AML-193 (cell line): ENCODE results near the gene CATSPERE.

ENCODE experiments used
- DNase-seq, 2 experiments: peaks; one replicate each; lab custom pipeline; 2025; lab: John Stamatoyannopoulos, UW

CATSPERE gene

DNA sequence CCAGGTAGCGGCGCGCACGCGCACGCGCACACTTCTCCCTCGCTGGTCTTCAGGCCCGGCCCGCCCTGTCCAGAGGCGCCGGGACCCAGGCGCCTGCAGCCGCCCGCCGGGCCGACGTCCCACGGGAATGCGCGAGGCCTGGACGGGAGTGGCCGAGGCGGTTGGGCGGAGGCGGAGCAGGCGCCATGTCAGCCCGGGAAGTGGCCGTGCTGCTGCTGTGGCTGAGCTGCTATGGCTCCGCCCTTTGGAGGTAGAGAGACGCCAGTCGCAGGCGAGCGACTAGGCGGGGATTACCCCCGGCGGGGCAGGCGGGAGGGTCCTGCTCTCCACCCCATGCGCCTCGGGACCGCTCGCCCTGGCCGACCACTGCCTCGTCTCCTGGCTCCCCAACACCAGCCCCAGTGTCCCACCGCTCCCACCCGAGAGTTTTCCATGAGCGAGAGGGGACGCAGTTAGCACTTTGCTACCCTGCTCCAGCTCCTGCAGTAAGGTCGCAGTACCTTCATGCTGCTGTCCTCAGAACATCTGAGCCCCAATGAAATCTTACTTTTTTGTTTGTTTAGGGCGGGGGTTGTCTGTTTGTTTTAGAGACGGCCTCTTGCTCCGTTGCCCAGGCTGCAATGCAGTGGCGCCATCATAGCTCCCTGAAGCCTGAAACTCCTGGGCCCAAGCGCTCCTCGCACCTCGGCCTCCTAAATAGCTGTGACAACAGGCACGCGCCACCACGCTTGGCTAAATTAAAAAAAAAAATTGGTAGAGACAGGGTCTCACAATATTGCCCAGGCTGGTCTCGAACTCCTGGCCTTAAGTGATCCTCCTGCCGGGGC lies at the start of gene CATSPERE:
TSS of gene CATSPERE (plus strand) at position 29 of the 827 bp plus-strand sequence. CDS start at position 186, 157 bp downstream.
- peak; percentile 48 to 54 for DNase-seq

GRCh38 chr1:244412176-244412575 lies 48.9 kb upstream of the CATSPERE start:
- no peak for DNase-seq

DNA sequence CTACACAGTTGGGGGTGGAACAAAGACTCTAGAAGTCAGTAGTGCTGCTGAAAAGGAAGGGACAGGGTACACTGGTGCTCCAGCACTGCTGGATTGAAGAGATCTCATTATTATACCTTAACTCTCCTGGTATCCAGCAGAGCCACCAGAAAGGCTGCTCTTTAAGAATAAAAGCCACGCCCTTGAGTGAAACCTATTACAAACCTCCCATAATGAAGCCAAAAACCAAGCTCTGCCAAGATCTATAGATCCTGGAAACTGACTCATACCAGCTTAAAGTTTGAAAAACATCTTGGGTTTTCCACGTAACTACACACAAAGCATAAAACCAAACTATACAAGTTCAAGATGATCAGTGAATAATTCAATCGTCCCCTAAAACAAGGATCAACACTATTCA lies 47.3 kb upstream of the CATSPERE start:
- no peak for DNase-seq

- no peak for DNase-seq
These were observed 46.5 kb upstream of the CATSPERE start for GRCh38 chr1:244414543-244414942.

- no peak for DNase-seq
These were observed 42.0 kb upstream of the CATSPERE start for GRCh38 chr1:244419024-244419423.

DNA sequence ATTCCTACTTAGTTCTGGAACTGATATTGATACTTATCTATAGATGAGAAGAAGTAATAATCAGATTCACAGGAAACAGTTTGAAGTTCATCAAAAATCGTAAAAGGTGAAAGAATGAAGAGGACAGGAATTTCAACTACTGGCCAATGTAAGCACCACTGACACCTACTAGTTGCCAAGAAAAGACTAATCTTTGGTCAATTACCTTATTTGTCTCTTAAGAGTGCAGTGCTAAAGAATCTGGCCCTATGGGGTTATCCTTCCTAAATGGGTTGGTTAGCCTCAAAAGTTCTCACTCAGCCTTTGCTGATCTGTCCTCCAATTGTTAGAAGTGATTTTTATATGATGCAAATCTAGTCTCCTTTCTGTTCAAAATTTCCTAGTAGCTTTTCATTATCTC lies 38.9 kb upstream of the CATSPERE start:
- no peak for DNase-seq

DNA sequence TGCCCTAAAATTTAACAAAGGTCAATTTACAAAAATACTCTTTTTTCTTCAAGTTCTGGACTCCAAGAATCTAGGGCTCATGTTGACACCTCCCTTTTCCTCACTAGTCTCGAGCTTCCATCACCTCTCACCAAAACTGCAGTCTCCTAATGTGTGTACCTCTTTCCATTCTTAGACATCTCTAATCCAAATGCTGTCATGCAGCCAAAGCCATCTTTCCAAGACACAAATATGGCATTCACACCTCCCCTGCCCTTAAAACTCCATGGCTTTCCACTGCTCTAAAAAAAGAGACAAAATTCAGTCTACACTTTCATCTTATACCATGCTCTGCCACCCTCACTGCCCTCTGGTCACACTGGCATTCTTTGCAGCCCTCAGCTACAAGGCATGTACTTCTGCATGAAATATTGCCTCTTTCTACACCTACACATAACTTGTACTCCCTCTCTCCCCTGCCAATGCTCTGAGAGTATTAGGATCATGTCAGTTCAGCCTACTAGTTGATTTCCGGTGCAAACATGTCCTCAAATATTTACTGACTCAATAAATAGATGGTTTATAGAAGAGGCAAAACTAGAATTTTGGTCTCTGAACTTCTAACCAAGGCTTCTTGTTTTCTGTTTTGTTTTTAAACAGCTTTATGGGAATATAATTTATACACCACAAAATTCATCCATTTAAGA lies 36.3 kb upstream of the CATSPERE start:
- no peak for DNase-seq

DNA sequence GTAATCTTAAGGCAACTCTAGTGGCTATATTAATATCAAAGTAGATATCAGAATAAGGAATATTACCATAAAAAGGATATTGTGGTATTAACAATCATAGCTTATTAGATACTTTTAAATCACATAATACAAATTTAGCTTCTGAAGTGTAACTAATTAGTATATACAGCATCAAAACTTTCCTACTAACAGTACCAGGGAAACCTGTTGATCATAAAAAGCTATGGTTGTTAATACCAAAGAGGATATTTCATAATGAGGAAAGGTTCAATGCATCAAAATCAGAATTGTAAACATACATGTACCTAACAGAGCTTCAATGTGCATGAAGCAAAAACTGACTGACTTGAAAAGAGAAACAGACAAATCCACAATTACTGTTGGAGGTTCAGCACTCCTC lies 33.4 kb upstream of the CATSPERE start:
- DNase-seq, result no peak

- no peak for DNase-seq
These were observed 31.3 kb upstream of the CATSPERE start for GRCh38 chr1:244429818-244430217.

DNA sequence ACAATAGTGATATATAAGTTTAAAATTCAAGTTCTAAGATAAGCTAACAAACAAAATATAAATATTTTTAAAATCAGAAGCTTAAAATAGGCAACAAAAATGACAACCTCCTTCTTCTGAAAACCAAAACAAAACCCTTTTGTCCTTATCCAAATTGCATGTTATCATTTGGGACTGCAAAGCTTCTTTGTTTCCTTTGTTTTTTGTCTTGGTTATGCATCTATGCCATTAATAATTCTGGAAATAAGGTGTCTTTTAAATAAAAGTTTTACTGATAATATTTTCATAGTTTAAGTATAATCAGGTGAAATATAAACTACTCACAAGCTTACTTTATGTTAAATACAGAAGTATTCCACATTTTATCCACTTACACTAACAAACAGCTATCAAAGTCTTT lies 29.9 kb upstream of the CATSPERE start:
- no peak for DNase-seq

DNA sequence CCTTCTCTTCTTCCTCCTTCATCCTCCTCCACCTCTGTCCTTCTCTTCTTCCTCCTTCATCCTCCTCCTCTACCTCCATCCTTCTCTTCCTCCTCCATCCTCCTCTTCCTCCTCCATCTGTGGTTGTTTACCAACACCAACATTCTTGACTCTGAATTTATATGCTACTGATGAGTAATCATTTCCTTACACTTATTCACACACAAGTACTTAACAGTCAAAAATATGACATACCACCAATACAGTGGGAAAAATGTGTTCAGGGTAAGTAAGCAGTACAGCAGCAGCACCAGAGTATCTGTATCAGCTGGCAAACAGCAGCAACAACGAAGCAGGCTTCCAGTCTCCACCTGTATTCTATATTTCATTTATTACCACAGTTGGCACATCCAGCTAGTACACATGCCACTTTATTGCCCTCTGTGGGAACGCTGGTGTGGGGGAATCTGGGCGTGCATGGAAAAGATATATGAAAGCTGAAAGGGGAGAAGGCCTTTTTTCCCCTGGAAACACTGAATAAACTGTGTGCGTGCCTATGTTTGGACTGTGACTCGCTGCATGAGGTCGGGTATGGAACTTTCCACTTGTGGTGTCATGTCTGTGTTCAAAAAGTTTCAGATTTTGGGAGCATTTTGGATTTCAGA lies 25.4 kb upstream of the CATSPERE start:
- no peak for DNase-seq

GRCh38 chr1:244436336-244437085 lies 24.6 kb upstream of the CATSPERE start:
- DNase-seq, result no peak

DNA sequence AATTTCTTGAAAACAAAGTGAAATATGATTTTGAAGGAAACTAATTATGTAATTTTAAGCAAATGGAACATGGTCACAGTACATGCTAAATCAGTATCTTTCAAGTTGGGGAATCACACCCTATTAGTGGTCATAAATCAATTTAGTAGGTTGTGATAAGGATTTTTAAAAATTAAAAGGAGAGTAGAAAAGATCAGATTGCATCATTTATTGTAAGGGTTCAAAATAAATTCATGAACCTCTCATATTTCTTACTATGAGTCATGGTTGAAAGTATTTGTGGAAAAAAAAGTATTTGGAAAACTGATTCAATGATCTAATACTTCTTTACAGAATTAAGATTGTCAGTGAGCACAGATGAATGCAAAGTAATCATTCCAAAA lies 24.0 kb upstream of the CATSPERE start:
- no peak for DNase-seq

GRCh38 chr1:244439391-244440032 lies 21.6 kb upstream of the CATSPERE start:
- no peak for DNase-seq

DNA sequence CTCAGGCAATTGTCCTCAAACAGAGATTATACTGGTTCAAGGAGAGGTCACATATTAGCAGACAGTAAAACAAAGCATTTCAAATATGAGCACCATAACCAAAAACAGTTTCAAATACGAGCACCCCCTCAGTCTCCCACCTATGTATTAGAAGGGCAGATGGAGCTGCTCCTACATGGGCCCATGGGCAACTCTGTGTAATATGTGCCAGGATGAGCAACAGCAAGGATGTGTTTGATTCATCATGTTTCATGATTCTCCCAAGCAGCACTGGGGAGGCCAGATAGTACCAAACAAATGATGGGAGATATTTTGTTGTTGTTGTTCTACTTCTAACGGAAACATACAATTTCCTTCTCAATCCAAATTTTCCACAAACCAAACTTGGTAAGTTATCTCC lies 18.2 kb upstream of the CATSPERE start:
- no peak for DNase-seq

DNA sequence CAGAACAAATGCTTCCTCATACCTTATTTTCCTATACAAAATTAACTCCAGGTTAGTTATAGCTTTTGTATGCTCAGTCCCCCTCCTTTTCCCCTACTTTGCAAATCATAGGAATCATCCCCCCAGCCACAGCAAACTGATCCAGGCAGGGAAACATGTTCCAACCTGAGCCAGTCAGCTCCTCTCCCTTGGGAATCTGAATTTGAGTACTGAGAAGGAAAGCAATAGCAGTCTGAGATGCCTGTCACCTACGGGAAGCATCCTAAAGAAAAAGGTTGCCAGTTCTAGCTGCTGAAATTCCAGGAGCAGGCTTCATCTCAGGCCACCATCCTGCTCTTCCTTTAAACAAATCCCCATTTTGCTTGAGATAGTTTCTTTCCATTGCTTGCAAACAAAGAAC lies 16.2 kb upstream of the CATSPERE start:
- no peak for DNase-seq

DNA sequence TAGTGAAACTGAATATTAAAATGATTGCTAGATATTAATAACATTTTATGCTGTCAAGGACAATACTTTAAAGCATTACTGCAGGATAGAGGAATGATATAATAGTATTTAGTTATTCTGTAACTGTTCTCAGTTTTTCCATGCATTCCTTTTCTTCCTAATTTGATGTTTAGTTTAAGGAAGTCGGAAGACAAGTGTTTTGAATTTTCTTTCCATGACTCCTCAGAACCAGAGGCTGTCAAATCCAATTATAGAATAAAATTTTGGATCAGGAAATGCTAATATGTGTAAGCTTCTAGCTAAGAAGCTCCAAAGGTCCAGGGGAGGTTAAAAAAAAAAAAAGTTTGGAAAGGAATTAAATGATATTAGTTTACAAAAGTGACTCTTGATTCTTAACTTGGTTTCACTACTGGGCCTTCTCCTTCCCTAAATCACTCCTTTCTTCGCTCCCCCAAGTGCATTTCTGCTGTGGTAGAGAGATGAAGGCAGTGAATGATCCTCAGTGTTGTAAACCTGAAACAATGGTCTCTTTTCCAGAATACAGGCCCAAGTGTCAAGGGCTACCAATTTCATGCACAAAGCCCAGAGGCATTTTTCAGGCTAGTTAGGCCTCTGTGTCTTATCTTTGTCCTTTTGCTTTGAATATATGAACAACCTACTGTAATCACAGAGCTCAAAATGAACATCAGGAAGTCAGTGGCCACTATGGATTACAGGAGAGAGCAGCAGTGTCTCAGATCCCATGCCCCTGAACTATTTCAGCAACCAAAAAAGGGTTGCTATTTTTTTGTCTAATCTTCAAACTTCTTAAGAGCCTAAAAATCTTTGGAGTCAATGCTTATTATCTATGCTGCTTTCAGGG lies 15.5 kb upstream of the CATSPERE start:
- DNase-seq, result no peak

GRCh38 chr1:244447024-244447423 lies 14.0 kb upstream of the CATSPERE start:
- no peak for DNase-seq

DNA sequence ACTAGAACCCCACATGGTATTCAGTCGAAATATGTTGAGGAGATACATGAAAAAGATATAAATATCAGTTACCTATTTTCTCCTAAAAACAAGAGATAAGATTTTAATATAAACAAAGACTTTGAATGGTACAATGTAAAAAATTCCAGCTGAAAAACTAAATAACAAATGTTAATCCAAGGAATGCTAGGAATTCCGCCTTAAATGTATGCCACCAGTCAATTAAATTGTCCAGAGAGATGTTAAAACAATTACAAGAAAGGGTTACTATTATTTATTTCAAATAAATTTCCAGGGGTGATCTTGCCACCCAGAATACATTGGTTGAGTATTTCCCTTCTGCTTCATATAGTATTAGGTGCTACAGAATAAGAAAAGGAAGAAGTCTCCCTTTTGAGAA lies 13.5 kb upstream of the CATSPERE start:
- DNase-seq, result no peak

DNA sequence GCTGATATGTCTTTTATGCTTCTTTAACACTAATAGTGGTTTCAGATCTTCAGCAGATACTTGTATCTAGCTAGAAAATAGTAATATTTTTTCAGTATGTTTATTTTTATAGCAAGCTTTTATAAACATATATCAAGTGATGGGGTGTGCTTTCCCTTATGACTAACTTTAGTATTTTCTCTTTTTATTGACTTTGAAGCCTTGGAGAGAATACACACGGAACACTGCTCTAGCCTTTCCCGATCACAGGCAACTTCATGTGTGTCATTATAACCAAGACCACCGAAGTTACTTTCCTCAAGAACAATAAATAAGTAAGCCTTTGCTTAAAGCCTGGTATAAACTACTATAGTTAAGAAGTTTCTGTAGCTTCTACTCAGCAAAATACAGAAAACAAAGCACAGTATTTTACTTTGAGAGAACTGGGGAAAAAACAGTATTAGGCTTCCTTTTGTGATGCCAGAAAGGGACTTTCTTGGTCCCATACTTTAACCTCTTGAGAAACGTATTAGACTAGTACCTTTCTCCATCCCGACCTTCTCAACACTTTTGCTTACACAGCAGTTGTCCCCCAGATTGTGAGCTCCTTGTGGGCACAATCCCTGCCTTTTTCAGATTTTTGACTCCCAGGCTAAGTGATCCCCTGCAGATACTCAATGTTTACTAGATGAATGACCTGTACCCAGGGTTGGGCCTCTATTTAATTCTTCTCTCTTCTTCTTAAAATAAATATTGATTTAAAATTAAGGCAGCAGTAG lies 12.6 kb upstream of the CATSPERE start:
- no peak for DNase-seq
